Activated CD4-positive, alpha-beta T cell treated with anti-CD3 and anti-CD28 coated beads, Interleukin-2, Interleukin-4, amounts not matched to agents 100 ng/mL and 50 ng/mL, durations not matched to agents 16 hours and 8 hours (primary cell): Measurements from ENCODE around the gene PLA2G2F.

ENCODE experiments used
- DNase-seq: peaks from one replicate; pipeline ENCODE4 v3.0.0-alpha.2; 2020; ENCODE audit warnings: low spot score

Gene PLA2G2F

GRCh38 chr1:20191266-20191825, 52.2 kb downstream of the PLA2G2F start:
- DNase-seq, result no peak

GRCh38 chr1:20192364-20192763, 53.2 kb downstream of the PLA2G2F start:
- no peak for DNase-seq

- no peak for DNase-seq
These were observed 53.8 kb downstream of the PLA2G2F start for GRCh38 chr1:20192871-20193411.

- no peak for DNase-seq
These were observed 55.1 kb downstream of the PLA2G2F start for GRCh38 chr1:20194224-20194623.

- DNase-seq, result peak; percentile 75
These were observed 55.8 kb downstream of the PLA2G2F start for GRCh38 chr1:20194757-20195461.

- no peak for DNase-seq
These were observed 56.3 kb downstream of the PLA2G2F start for GRCh38 chr1:20195462-20195780.

- DNase-seq, result no peak
These were observed 58.2 kb downstream of the PLA2G2F start for GRCh38 chr1:20197329-20197791.

- DNase-seq, result no peak
These were observed 59.2 kb downstream of the PLA2G2F start for GRCh38 chr1:20198296-20198695.

GRCh38 chr1:20198918-20199317, 59.8 kb downstream of the PLA2G2F start:
- DNase-seq, result no peak

- no peak for DNase-seq
These were observed 60.3 kb downstream of the PLA2G2F start for GRCh38 chr1:20199403-20199802.

- no peak for DNase-seq
These were observed 60.7 kb downstream of the PLA2G2F start for GRCh38 chr1:20199840-20200239.
